ENCODE results near the gene APOL6.

GRCh38 chr22:35611200-35611890, 36.9 kb upstream of the APOL6 start:
- TF ChIP-seq CTCF (tag by site-specific recombination; IDR thresholded peaks at IDR 0.05) (no peak), ATF2 (tag by site-specific recombination; IDR thresholded peaks at IDR 0.05; ENCODE audit: low read depth) (no peak), ZNF449 (tag by site-specific recombination; IDR thresholded peaks at IDR 0.05) (no peak), ZNF785 (tag by site-specific recombination; IDR thresholded peaks at IDR 0.05) (no peak), ZFP37 (tag by site-specific recombination; IDR thresholded peaks at IDR 0.05) (no peak)
